GM21717 (cell line): Measurements from ENCODE around the gene ANXA9.

Experiments
- ATAC-seq: cut with Tn5 transposase; IDR thresholded peaks from one replicate; pipeline ENCODE4 v1.9.1; 2021; ENCODE audit warnings: mild to moderate bottlenecking, moderate library complexity; ENCODE audit not compliant: unreplicated experiment

ANXA9 gene

GRCh38 chr1:151043163-151043562 is 61.1 kb downstream of the ANXA9 start:
- ATAC-seq: no peak
